ENCODE measurements around the gene AIMP1. TPM values are rescaled to one million over a fixed set of nuclear protein-coding genes. Genes with fewer than 3 reads are reported as not detected.

The AIMP1 gene
- total RNA-seq, 1 experiment from 2014 or later, result 103 TPM

DNA sequence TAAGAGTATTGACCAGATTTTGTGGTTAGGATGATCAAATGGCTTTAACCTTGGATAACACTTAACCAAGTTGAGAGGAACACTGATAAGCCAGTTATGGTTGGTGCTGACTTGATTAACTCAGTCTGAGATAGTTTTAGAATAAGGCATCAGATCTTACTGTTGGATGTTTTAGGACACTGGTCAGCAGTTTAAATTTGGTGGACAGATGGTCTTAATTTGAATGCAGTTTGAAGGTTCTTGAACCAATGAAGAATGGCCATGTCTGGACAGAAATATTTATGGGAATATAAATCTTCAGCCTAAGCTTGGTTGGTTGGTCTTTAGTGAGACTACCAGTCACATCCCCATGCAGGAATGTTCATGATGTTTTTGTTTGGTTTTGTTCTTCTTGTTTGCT lies 54.8 kb downstream of the AIMP1 start:
- H3K27ac Mint-ChIP-seq (ENCODE audit: low read depth, unreplicated experiment), result no peak overlapping the region
- no peak for DNase-seq (ENCODE audit: unreplicated experiment)
- TF ChIP-seq, protein P1, sequence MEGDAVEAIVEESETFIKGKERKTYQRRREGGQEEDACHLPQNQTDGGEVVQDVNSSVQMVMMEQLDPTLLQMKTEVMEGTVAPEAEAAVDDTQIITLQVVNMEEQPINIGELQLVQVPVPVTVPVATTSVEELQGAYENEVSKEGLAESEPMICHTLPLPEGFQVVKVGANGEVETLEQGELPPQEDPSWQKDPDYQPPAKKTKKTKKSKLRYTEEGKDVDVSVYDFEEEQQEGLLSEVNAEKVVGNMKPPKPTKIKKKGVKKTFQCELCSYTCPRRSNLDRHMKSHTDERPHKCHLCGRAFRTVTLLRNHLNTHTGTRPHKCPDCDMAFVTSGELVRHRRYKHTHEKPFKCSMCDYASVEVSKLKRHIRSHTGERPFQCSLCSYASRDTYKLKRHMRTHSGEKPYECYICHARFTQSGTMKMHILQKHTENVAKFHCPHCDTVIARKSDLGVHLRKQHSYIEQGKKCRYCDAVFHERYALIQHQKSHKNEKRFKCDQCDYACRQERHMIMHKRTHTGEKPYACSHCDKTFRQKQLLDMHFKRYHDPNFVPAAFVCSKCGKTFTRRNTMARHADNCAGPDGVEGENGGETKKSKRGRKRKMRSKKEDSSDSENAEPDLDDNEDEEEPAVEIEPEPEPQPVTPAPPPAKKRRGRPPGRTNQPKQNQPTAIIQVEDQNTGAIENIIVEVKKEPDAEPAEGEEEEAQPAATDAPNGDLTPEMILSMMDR (IDR thresholded peaks at IDR 0.05; ENCODE audit: unreplicated experiment), result no peak
- no peaks in the 10 kb centered on the region for H3K36me3 Mint-ChIP-seq (ENCODE audit: insufficient read depth, unreplicated experiment)
- no peaks in the 10 kb centered on the region for H3K27me3 Mint-ChIP-seq (ENCODE audit: insufficient read depth, unreplicated experiment)
- CTCF ChIA-PET, result interaction anchor here (0.8 to 8.0 kb wide), 9 partner anchors 8 to 812 kb away, joined by 3 to 95 read pairs (median 19); no protein-coding TSS in a partner anchor
- H3K4me1 Mint-ChIP-seq (ENCODE audit: insufficient read depth, unreplicated experiment), result peaks cover 1% of the 10 kb centered on the region
- intact Hi-C loops (cut with micrococcal nuclease), result no loop called here
- H3K4me3 Mint-ChIP-seq (ENCODE audit: unreplicated experiment), result no peak overlapping the region
- POLR2A ChIA-PET, result no interaction called here
- BruUV-seq (replicated peaks), result no TSS peak
- H3K9me3 Mint-ChIP-seq (ENCODE audit: unreplicated experiment), result no peaks in the 10 kb centered on the region

DNA sequence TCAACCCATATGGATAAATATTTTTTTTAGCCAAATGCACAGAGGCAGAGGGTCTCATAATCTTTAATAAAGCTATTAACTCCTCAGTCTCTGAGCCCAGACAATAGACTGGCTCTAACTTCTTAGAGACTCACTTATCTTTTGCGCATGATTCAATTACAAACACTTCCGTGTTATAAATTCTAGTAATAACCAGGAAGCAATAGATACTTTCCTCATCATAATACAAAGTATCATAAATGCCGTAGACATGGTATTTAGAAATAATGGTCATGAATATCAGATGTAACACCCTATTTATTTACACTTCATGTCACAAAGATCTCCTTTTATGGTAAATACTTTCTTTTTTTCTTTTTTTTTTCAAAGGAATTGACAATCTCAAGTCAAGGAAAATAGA lies 56.7 kb downstream of the AIMP1 start:
- DNase-seq (ENCODE audit: unreplicated experiment), result no peak
- Mint-ChIP-seq H3K4me3 (ENCODE audit: unreplicated experiment) (no peak overlapping the region), H3K9me3 (ENCODE audit: unreplicated experiment) (no peaks in the 10 kb centered on the region), H3K4me1 (ENCODE audit: insufficient read depth, unreplicated experiment) (no peaks in the 10 kb centered on the region), H3K27me3 (ENCODE audit: insufficient read depth, unreplicated experiment) (no peaks in the 10 kb centered on the region), H3K36me3 (ENCODE audit: insufficient read depth, unreplicated experiment) (no peaks in the 10 kb centered on the region), H3K27ac (ENCODE audit: low read depth, unreplicated experiment) (no peak overlapping the region)
- TF ChIP-seq, protein P1 (IDR thresholded peaks at IDR 0.05; ENCODE audit: unreplicated experiment), result no peak
- CTCF ChIA-PET, result interaction anchor here (1.0 to 8.0 kb wide), 2 partner anchors 69 to 435 kb away, joined by 3 to 95 read pairs; no protein-coding TSS in a partner anchor
- no TSS peak for BruUV-seq (replicated peaks)
- intact Hi-C loops (cut with micrococcal nuclease), result no loop called here
- POLR2A ChIA-PET, result no interaction called here

DNA sequence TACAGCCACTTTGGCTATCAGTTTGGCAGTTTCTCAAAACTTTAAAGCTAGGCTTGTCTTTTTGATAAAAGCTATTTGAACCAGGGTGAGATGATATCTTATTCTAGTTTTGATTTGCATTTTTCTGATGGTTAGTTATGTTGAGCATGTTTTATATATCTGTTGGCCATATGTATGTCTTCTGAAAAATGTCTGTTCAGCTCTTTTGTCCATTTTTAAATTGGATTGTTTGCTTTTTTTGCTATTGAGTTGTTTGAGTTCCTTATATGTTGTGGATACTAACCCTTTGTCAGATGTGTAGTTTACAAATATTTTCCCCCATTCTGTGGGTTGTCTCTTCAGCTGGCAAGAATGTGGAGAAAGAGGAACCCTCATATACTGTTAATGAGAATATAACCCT lies 63.8 kb downstream of the AIMP1 start:
- no peaks in the 10 kb centered on the region for H3K27me3 Mint-ChIP-seq (ENCODE audit: insufficient read depth, unreplicated experiment)
- TF ChIP-seq, protein P1 (IDR thresholded peaks at IDR 0.05; ENCODE audit: unreplicated experiment), result no peak
- DNase-seq (ENCODE audit: unreplicated experiment), result no peak
- H3K9me3 Mint-ChIP-seq (ENCODE audit: unreplicated experiment), result peaks cover 6% of the 10 kb centered on the region
- no peak overlapping the region for H3K27ac Mint-ChIP-seq (ENCODE audit: low read depth, unreplicated experiment)
- BruUV-seq (replicated peaks), result no TSS peak
- no peaks in the 10 kb centered on the region for H3K36me3 Mint-ChIP-seq (ENCODE audit: insufficient read depth, unreplicated experiment)
- intact Hi-C loops (cut with micrococcal nuclease), result no loop called here
- ChIA-PET POLR2A (no interaction called here), CTCF (interaction anchor here (0.6 to 2.7 kb wide), 2 partner anchors 10 to 802 kb away, joined by 4 to 22 read pairs; no protein-coding TSS in a partner anchor)
- no peak overlapping the region for H3K4me3 Mint-ChIP-seq (ENCODE audit: unreplicated experiment)
- H3K4me1 Mint-ChIP-seq (ENCODE audit: insufficient read depth, unreplicated experiment), result no peaks in the 10 kb centered on the region

DNA sequence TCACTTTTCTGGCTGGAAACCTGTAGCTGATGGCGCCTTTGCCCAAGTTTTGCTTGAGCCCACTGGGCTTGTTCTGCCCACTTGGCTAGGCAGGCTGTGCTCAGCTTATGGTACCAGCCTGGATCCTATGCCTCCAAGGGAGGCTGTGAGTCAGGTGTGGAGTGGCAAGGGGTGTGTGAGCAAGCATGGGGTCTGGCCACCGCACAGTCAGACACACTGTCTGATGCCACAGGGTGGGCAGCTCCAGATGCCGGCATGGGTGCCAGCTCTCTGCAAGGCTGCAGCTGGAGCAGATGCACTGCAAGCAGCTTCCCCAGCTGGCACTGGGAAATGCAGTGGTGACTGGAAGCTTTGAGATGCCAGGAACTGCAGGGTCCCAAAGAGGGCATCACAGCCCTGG lies 68.5 kb downstream of the AIMP1 start:
- H3K27ac Mint-ChIP-seq (ENCODE audit: low read depth, unreplicated experiment), result no peak overlapping the region
- H3K4me3 Mint-ChIP-seq (ENCODE audit: unreplicated experiment), result no peak overlapping the region
- no peaks in the 10 kb centered on the region for H3K36me3 Mint-ChIP-seq (ENCODE audit: insufficient read depth, unreplicated experiment)
- TF ChIP-seq, protein P1 (IDR thresholded peaks at IDR 0.05; ENCODE audit: unreplicated experiment), result no peak
- H3K27me3 Mint-ChIP-seq (ENCODE audit: insufficient read depth, unreplicated experiment), result no peaks in the 10 kb centered on the region
- intact Hi-C loops (cut with micrococcal nuclease), result no loop called here
- CTCF ChIA-PET, result interaction anchor here (0.6 kb wide), 1 partner anchor 422 kb away, joined by 3 read pairs; no protein-coding TSS in a partner anchor
- peaks cover 6% of the 10 kb centered on the region for H3K9me3 Mint-ChIP-seq (ENCODE audit: unreplicated experiment)
- no peak for DNase-seq (ENCODE audit: unreplicated experiment)
- POLR2A ChIA-PET, result no interaction called here
- no peaks in the 10 kb centered on the region for H3K4me1 Mint-ChIP-seq (ENCODE audit: insufficient read depth, unreplicated experiment)
- BruUV-seq (replicated peaks), result no TSS peak

Data from MCF 10A (cell line).